HG03442 (cell line): Measurements from ENCODE around the gene NPHS1.
"Not testable (repeated sequence)": the region's sequence is repeated elsewhere in the genome, so short reads cannot be mapped to it uniquely, and the experiment has no call there.

ENCODE experiments used
- ATAC-seq: cut with Tn5 transposase; IDR thresholded peaks from one replicate; pipeline ENCODE4 v1.9.1; 2021; ENCODE audit warnings: mild to moderate bottlenecking, moderate library complexity; ENCODE audit not compliant: unreplicated experiment

The NPHS1 gene

DNA sequence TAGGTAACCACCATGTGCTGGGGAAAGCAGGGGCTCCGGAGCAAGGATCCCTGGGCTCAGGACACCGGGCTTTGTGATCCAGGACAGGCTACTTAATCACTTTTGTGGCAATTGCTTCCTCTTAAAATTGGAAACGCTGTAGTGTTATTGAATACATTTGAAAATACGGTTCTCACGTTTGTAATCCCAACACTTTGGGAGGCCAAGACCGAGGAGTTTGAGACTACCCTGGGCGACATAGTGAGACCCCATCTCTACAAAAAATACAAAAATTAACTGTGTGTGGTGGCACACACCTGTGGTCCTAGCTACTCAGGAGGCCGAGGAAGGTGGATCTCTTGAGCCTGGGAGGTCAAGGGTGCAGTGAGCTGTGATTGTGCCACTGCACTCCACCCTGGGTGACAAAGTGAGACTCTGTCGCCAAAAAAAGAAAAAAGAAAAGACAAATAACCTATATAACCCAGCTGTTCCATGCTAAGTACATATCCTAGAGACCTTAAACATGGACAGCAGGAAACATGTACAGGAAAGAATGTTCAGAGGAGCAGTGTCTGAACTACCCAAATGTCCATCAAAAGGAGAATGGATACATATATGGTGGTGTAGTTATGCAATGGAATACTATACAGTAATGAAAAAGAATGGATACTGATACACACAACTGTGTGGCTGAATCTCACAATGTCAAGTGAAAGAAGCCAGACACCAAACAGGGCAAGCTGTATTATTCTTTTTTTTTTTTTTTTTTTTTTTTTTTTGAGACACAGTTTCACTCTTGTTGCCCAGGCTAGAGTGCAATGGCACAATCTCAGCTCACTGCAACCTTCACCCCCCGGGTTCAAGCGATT, 39.0 kb downstream of the NPHS1 start:
- no peak for ATAC-seq

DNA sequence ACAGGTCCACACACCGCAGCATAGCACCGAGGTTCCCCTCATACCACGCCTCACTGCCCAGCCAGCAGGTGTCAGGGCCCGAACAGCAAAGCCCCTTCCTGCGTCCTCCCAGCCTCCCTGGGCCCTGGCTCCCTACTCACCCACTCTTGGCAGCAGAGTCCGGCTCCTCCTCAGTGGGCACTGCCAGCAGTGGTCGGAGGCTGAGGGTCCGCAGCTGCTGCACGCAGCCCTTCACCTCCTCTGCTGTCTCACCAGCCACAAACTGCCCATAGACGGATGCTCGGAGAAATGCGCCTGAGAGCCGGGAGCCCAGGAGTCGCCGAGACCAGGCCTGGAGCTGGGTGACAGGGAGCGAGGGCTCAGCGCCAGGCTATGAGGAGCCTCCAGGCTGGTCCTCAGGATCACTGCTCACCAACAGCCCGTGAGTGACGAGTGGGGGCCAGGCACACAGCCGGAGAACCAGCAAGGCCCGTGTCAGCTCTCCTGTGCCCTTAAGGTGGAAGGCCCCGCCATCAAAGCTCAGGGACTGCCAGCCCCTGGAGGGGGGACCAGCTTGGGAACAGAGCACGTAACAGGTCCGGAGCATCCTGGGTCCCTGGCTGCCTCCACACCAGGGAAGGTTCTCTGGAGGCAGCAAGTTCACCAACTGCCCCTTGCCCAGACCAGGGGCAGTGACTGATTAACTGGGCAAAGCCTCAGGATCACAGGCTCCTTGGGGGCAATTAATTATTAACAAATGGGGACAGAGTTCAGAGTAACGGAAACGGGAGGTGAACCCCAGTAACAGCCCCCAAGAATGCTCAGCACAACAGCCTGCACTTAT, 39.9 kb downstream of the NPHS1 start, which contains the start of gene PRODH2:
Gene PRODH2 (minus strand): TSS at position 626 of the 823 bp plus-strand sequence. CDS start 40 bp downstream, at position 586.
- no peak for ATAC-seq

DNA sequence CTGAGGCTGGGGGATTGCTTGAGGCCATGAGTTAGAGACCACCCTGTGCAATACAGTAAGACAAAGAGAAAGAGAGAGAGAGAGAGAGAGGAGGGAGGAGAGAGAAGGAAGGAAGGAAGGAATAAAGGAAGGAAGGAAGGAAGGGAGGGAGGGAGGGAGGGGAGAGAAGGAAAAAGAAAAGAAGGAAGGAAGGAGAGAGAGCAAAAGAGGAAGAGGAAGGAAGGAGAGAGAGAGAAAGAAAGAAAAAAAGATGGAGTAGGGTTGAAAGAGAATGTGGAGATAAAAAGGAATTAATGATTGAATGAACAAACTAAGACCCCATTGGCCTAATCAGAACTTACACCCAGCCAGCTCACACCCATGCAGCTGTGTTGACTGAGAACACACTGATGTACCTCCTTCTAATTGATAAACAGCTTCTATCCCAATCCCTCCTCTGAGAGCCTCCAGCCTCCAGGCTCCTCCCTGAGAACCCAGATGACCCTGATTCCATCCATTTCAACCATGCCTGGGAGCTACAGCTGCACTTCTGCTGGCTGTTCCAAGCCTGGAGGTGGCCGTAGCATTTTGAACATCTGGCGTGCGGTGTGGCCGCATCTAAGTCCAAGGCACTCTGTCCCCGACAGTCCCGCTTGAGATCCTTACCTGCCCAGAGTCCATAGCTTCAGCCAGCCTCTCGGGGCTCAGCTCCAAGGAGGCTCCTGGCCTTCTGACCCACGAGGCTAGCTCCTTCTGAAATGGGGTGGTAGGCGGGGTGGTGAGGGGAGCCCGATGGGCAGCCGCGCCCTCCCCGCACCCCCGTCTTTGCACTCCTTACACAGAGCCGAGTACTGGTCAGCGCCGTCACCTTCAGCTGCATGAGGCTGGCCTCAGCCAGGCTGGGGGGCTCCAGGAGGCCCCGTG, 40.7 kb downstream of the NPHS1 start:
- no peak for ATAC-seq

DNA sequence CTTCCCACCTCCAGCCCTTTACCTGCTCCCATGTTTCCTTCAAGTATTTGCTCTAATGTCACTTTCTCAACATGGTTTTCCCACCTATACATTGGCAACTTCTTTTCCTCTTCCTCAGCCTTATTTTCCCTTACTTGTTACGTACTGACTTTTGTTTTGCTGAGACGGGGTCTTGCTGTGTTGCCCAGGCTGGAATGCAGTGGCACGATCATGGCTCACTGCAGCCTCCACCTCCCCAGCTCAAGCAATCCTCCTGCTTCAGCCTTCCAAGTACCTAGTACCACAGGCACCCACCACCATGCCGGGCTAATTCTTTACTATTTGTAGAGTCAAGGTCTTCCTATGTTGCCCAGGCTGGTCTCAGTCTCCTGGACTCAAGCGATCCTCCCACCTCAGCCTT, 44.7 kb downstream of the NPHS1 start:
- no peak for ATAC-seq

DNA sequence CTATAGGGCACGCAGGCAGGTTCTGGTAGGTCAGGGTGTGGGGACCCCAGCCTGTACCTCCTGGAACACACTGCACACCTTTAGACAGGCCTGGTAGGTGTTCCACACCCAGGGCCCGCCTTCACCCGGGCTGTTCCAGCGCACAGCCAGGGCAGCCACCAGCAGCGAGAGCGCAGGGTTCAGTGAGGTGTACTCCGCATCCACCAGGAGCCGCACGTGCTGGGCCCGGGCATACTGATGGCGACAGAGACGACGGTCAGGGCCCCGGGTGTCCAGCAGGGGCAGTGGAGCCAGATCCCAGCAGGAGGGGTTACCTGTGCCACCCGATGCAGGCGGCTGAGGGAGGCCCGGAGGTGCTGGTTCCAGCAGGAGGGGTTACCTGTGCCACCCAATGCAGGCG, 45.7 kb downstream of the NPHS1 start:
- no peak for ATAC-seq

DNA sequence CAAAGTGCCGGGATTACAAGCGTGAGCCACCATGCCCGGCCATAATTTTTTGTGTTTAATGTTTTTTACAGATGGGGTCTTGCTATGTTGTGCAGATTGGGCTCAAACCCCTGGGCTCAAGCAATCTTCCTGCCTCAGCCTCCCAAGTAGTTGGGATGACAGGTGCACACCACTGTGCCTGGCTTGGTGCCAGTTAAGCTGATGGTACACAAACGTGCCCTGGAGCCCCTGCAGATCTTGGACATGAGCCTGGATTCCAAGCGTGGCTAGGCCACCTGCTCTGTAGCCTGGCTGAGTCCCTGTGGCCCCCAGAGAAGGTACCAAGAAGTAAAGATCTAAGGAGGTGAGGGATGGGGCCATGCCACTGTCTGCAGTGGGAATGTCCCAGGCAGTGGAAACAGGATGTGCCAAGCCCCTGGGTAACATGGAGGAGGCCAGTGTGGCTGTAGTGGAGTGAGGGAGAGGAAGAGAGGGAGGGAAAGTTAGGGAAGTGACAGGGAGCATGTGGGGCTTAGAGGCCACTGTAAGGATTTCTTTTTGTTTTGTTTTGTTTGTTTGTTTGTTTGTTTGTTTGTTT, 46.7 kb downstream of the NPHS1 start:
- ATAC-seq: no peak

DNA sequence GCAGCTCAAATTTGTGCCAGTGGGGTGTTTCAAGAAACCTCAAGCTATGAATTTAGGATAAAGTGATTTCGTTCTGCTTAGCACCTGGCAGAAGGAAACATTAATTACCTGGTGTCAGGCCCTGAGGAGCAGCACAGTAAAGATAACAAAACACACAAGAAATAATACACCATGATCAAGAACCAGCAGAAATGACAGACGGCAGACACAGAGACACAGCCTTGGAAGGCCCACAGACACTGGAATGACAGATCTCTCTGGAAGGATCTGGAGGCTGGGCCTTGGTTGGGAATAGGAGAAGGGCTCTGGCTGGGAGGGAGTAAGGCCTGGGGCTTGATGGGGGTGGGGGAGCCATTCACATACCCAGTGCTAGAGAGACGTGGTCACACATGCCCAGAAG, 50.5 kb downstream of the NPHS1 start:
- no peak for ATAC-seq

DNA sequence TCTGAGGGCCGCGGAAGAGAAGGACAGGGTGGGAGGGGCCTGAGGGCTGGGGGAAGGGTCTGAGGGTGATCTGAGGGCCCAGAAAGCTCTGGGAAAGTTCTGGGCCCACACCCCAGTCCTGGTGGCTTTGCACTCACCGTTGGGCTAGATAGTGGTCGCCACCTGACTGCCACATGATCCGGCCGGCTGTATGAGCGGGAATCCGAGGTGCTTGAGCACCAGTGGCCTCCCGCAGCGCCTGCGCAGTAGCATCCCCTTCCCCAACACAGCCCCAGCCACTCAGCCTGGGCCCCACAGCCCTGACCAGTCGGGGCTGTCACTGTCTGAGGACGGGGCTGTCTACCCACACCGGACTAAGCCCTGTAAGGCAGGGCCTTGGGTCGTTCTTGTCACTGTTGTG, 54.6 kb downstream of the NPHS1 start:
- ATAC-seq: no peak

DNA sequence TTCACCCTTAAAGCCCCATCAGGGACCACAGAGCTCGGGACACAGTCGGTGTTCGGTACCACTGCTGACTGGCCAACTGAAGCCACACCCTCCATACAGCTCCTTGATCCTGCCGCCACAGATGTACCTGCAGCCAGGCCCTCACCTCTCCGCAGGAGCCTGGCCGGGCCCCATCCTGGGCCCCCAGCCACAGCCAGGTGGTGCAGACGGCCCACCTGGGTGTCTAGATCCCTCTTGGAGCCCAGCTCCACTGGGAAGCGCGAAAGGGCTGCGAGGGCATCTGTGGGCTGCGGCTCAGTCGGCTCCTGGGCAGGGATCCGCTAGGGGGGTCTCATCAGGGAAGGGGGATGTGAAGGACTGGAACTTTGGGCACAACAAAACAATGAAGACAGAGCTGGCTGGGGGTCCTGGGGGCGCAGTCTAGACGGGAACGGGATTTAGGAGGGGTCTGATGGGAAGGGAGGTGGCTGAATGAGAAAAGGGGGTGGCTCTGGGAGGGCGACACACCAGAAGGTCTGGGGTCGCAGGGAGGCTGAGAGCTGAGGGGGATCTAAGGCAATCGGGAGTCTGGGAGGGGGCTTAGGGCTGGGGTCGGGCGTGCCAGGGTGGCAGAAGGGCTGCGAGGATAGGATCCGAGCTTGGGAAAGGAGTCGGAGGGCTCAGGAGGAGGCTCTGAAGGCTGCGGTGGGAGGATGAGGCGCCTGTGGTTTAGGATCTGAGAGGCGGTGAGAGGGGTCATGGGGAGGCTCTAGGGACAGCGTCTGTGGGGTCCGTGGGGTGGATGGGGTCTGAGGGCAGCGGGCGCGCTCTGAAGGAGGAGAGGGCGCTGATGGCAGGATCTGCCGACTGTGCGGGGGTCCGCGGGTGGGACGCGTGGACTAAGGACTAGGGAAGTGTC, 55.4 kb downstream of the NPHS1 start:
- no peak for ATAC-seq

DNA sequence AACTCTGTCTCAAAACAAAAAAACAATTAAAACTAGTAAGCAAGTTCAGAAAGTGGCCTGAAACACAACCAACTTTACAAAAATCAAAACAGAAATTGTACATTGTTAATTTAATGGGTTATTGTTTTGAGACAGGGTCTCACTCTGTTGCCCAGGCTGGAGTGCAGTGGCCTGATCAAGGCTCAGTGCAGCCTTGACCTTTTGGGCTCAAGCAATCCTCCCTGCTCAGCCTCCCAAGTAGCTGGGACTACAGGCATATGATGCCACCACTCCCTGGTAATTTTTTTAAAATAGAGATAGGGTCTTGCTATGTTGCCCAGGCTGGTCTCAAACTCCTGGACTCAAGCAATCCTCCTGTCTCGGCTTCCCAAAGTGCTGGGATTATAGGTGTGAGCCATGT, 56.7 kb downstream of the NPHS1 start:
- not testable (repeated sequence) for ATAC-seq

DNA sequence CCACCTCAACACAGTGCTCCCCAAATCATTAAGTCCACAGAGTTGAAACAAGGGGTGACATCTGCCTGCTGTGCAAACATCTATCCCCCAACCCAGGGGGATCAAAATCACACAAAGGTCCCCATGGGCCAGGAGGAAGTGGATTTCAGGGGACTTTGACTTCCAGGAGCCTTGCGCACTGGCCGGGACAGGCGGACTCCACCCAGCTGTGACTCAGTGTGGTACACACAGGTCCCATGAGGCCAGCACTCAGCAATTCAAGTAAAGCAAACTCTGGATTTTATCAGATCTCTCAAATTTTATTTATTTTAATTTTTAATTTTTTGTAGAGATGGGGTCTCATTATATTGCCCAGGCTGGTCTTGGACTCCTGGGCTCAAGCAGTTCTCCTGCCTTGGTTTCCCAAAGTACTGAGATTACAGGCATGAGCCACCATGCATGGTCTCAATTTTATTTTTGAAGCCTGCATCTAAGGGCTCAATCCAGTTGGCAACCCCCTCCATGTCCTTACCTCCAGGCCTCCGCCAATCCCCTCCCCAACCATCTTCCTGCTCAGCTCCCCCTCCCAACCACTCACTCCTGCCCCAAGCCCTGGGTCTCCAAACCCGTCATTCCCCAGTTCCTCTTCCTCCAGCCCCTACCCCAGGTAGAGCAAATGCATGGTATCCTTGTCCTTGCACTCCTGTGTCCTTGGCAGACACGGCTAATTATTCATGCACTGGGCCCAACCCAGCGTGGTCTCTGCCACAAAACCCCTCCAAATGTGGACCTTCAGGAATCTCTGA, 58.7 kb downstream of the NPHS1 start:
- no peak for ATAC-seq

DNA sequence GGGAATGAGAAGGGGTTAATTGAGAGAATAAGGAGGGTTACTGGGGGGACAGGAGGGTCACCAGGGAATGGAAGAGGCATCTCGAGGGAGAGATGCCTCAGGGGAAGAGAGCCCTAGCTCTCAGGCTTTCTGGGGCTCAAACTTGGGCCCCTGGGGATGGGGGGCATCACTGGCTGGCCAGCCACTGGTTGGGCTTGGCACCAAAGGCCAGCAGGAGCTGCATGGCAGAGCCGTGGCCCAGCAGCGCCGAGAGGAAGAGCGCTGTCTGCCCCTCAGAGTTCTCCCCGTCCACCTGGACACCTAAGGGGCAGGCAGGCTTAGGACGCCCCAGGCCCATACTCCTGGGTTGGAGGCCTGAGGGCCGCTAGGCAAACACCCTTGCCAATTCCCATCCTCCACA, 59.4 kb downstream of the NPHS1 start:
- no peak for ATAC-seq

DNA sequence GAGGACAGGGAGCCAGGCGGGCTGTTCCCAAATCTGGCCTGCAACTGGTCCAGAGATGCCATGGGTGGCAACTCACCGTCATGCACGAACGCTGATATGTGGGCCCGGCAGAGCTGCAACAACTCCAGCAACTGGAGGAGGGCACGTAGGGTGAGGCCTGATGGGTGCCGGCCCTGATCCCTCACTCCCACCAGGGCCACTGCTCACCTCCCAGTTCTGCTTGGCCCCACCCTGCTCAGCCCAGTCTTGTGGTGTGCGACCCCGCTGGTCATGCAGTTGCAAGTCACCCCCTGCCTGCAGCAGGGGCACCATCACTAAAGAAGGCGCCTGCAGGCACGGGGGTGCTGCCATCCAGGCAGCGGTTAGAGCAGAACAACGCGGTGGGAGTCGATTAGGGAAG, 60.0 kb downstream of the NPHS1 start:
- ATAC-seq: no peak

DNA sequence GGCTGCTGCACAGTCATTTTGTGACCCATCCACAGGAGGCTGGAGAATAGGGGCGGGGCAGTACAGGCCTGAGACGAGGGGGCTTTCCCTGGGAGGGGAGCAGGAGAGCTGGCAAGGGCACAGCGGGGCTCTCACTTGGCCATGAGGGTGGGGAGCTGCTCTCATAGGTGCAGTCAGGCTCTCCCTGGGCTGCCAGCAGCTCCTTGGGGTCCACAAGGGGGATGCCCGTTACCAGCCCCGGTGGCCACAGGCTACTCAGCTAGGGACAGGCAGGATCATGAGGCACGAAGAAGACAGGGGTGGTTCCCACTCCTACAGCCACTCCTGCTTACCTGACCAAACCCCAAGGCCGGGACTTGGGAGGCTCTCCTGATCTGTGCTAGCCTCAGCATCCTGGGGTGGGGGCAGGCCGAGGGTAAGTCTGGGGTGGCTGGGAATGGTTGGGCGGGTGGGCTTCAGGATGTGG, 60.5 kb downstream of the NPHS1 start:
- ATAC-seq: no peak

DNA sequence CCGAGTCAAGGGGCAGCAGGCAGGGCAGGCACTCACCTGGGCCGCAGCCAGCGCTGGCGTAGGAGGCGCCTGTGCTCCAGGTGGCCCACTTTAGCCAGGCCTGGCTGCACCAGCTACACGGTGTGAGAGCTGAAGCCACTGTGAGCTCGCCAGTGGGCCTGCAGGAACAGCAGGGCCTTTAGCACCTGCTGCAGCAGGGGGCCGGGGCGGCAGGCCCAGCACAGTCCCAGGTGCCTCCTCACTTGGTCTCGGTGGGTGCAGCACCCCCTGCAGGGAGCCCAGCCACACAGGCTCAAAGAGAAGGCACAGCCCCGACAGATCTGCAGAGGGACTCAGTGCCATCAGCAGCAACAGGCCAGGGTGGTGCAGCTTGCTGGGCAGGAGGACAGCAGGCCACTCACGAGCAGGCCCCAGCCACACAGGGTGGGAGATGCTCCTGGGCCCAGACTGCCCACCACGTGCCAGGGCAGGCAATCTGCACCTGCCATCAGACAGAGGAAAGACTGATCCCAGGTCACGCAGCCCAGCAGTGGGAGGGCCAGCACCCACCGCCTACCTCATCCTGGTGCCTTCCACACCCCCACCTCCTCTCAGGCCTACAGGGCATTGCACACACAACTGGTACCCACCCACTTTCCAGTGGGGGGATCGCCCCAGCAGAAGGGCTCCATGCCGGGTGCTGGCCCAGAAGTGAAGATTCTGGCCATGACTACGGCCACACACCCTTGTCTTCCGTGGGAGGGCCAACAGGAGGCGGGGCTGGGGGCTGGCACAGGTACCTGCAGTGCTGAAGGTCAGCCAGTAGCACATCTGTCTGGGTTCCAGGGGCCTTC, 61.1 kb downstream of the NPHS1 start:
- ATAC-seq: no peak

DNA sequence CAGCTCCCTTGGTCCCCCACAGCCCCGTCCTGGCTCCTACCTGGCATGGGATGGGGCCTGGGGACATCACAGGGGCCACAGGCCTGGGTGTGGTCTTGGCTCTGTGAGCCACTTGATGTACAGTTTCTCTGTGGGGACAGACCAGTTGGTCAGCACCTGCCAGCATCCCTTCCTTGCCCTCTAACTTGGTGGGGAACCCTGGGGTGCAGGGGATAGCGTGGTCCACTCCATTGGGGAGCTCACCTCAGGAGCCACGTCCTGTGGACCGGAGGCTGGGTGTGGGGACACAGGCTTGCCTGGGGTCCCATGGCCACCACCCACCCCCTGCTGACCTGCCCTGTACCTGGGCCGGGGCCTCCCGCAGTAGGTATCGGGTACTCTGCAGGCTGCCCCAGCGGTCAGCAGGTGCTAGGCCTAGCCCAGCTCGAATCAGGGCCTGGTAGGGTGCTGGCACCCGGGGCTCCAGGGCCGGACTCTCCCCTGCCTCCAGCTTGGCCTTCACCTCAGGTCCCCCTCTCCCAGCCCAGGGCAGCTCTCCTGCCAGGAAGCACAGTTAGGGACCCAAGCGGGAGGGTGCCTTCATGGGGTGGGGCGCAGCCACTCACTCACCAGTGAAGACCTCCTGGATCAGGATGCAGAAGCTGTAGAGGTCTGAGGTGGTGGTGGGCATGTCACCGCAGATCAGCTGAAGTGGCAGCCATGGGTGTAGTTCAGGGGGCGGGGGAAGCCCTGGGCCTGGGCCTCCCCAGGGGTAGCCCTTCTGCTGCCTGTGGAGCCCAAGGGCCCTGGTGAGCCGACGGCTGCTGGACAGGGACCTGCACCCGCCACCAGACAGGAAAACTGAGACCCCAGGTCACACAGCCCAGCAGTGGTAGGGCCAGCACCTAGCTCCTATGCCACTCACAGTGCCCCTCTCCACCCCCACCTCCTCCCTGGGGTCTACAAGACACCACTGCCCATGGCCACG, 62.0 kb downstream of the NPHS1 start:
- ATAC-seq: no peak
